ENCODE results near the gene RBMS3.

RBMS3 gene

GRCh38 chr3:29486096-29486495 is 205.2 kb downstream of the RBMS3 start:
- in situ Hi-C loops (cut with MboI; ENCODE audit: low pct_unique_long_range_greater_than_20kb, low sequenced_read_pairs, unreplicated experiment): no loop called here
- TF ChIP-seq CTCF (IDR thresholded peaks at IDR 0.05; ENCODE audit: extremely low read depth, insufficient read depth, missing control alignments): no peak
- DNase-seq (ENCODE audit: low spot score): no peak

GRCh38 chr3:29486917-29487316 is 206.0 kb downstream of the RBMS3 start:
- in situ Hi-C loops (cut with MboI; ENCODE audit: low pct_unique_long_range_greater_than_20kb, low sequenced_read_pairs, unreplicated experiment): no loop called here
- no peak for TF ChIP-seq CTCF (IDR thresholded peaks at IDR 0.05; ENCODE audit: extremely low read depth, insufficient read depth, missing control alignments)
- DNase-seq (ENCODE audit: low spot score): no peak

DNA sequence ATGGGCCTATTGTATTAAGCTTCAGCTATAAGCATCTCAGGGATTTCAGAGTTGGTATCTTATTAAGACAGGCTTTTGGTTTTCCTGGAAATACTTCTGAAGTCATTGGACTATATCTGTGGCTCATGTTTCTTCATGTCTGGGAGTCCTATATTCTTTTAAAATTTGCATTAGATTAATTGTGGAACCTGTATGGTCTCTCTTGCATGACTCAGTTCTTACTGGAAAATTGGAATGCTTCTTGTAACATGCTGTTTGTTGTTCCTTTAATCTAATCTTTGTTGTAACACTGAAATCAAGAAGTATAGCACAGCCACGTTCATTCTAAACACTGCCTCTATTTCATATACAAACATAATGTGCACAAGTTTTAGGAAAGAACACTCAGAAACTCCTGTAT is 208.1 kb downstream of the RBMS3 start:
- in situ Hi-C loops (cut with MboI; ENCODE audit: low pct_unique_long_range_greater_than_20kb, low sequenced_read_pairs, unreplicated experiment): no loop called here
- no peak for DNase-seq (ENCODE audit: low spot score)
- no peak for TF ChIP-seq CTCF (IDR thresholded peaks at IDR 0.05; ENCODE audit: extremely low read depth, insufficient read depth, missing control alignments)

DNA sequence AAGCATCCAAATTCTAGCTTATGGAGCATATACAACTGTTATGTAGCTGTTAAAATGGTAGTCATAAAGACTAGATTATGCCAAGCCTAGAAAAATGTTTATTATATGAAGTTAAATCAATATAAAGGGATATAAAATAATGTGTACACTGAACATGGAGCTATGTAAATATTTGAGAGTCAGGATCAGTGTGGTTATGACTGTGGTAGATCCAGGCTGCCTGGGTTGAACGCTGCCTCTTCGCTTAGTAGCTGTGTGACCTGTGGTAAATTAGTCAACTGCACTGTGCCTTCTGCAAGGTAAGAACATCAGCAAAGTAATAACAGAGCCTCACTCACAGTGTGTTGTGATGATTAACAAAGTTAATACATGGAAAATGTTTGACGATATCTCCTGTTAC is 212.2 kb downstream of the RBMS3 start:
- no peak for TF ChIP-seq CTCF (IDR thresholded peaks at IDR 0.05; ENCODE audit: extremely low read depth, insufficient read depth, missing control alignments)
- in situ Hi-C loops (cut with MboI; ENCODE audit: low pct_unique_long_range_greater_than_20kb, low sequenced_read_pairs, unreplicated experiment): no loop called here
- DNase-seq (ENCODE audit: low spot score): no peak

DNA sequence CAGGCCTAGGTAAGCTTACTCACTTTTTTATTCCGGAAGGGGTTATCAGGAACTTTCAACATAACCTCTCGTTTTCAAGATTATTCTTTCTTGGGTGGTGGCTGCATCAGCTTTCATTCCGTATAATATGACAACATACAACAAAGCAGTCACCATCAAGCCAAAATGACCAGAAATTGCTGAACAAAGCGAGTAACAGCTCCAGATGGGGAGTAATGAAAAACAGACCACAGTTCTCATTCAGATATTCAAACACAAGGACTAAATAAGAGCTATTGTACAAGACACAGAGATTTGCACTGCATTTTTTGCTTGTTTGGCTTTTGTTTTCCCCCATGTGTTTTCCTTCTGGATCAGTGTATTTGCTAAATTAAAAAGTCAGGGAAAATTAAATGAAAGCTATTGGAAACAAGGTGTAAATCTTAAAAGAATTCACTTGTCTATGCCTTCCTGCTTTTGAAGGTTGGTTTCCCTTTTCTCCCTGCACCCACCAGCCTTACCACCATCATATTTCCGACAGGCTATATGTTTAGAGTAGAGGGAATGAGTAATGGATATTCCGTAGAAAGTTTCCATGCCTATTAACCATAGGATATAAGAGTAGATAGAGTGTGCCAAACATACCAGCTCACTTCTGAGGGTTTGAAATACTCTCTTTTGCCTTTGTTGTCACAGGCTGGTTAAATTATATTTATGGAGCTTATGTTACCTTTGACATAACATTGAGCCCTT is 213.6 kb downstream of the RBMS3 start:
- no peak for TF ChIP-seq CTCF (IDR thresholded peaks at IDR 0.05; ENCODE audit: extremely low read depth, insufficient read depth, missing control alignments)
- DNase-seq (ENCODE audit: low spot score): no peak
- in situ Hi-C loops (cut with MboI; ENCODE audit: low pct_unique_long_range_greater_than_20kb, low sequenced_read_pairs, unreplicated experiment): no loop called here

GRCh38 chr3:29497282-29497681 is 216.4 kb downstream of the RBMS3 start:
- TF ChIP-seq CTCF (IDR thresholded peaks at IDR 0.05; ENCODE audit: extremely low read depth, insufficient read depth, missing control alignments): no peak
- in situ Hi-C loops (cut with MboI; ENCODE audit: low pct_unique_long_range_greater_than_20kb, low sequenced_read_pairs, unreplicated experiment): no loop called here
- no peak for DNase-seq (ENCODE audit: low spot score)
